Thoracic aorta (tissue), 2 donors: ENCODE results near the gene SFXN3. TPM values are rescaled to one million over a fixed set of nuclear protein-coding genes. Genes with fewer than 3 reads are reported as not detected.

Source experiments
- ATAC-seq: fragments of 150-250 bp; one replicate; pipeline ENCODE4 v1.8.0; 2017; ENCODE audit warnings: low read depth; ENCODE audit not compliant: insufficient number of reproducible peaks, low FRiP score
- DNase-seq: peaks from one replicate; pipeline ENCODE4 v3.0.0-alpha.2; 2020; ENCODE audit warnings: low spot score
- H3K27ac ChIP-seq, 2 donors: fragments of 200-600 bp; sonication (generic); 1 replicate in 1 of 2; 2 replicates in 1 of 2; pipeline ENCODE4 v1.5.1; 2016; ENCODE audit warnings: mild to moderate bottlenecking in 2 of 2, moderate library complexity in 2 of 2
- H3K27me3 ChIP-seq: fragments of 200-600 bp; sonication (generic); replicated peaks from 2 replicates; pipeline ENCODE4 v1.6.0; 2016; ENCODE audit warnings: mild to moderate bottlenecking; ENCODE audit not compliant: insufficient read depth
- H3K36me3 ChIP-seq: fragments of 200-600 bp; sonication (generic); one replicate; pipeline ENCODE4 v1.5.1; 2016
- H3K4me1 ChIP-seq, 2 donors: fragments of 200-600 bp; sonication (generic); 1 replicate in 1 of 2; 2 replicates in 1 of 2; pipeline versions ENCODE4 v1.5.1 to v1.6.0; 2016; ENCODE audit warnings: low read depth in 2 of 2, mild to moderate bottlenecking in 1 of 2; ENCODE audit not compliant: control insufficient read depth in 1 of 2
- H3K4me3 ChIP-seq: fragments of 200-600 bp; sonication (generic); 2 replicates; pipeline ENCODE4 v1.5.1; 2016; ENCODE audit warnings: mild to moderate bottlenecking
- H3K9me3 ChIP-seq: fragments of 200-600 bp; sonication (generic); 2 replicates; pipeline ENCODE4 v1.5.1; 2016
- total RNA-seq, 2 donors: library from RNA; depleted of rRNA; stranded (reverse); fragments of >200 nt; gene quantifications; one replicate each; pipeline versions ENCODE4 v1.1.0 to v1.2.3, GENCODE V29; 2016
- TF ChIP-seq, protein P1 (sequence below): fragments of 200-600 bp; sonication (generic); IDR thresholded peaks from one replicate; pipeline ENCODE4 v1.5.1; 2019; ENCODE audit warnings: antibody characterized with exemption

The SFXN3 gene
- total RNA-seq, 2 donors from 2014 or later = 136 to 206 TPM

DNA sequence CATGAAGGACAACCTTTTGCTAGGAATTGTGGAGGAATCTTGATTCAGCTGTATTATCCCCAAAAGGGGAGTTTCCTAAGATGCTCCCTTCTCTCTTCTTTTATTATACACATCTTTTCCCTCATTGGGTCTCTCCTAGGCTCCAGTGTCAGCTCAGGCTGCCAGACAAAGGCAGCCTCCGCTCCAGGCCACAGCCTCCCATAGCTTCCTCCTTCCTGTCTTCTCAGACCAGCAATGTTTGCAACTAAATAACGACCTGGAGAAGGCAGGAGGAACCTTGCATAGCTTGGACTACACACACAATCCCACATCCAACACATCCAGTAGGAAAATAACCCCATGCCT, 12.3 kb downstream of the SFXN3 start:
- Histone ChIP-seq H3K27me3 (peaks cover 12% of the 10 kb centered on the region), H3K4me3 (peak overlapping the region; percentile 78), H3K36me3 (peaks cover 11% of the 10 kb centered on the region), H3K27ac (peak overlapping the region; percentile 89 to 95), H3K9me3 (no peaks in the 10 kb centered on the region), H3K4me1 (peaks cover 9 to 18% of the 10 kb centered on the region in 2 donors)
- DNase-seq (no peak), ATAC-seq (no peak)
- TF ChIP-seq, protein P1, sequence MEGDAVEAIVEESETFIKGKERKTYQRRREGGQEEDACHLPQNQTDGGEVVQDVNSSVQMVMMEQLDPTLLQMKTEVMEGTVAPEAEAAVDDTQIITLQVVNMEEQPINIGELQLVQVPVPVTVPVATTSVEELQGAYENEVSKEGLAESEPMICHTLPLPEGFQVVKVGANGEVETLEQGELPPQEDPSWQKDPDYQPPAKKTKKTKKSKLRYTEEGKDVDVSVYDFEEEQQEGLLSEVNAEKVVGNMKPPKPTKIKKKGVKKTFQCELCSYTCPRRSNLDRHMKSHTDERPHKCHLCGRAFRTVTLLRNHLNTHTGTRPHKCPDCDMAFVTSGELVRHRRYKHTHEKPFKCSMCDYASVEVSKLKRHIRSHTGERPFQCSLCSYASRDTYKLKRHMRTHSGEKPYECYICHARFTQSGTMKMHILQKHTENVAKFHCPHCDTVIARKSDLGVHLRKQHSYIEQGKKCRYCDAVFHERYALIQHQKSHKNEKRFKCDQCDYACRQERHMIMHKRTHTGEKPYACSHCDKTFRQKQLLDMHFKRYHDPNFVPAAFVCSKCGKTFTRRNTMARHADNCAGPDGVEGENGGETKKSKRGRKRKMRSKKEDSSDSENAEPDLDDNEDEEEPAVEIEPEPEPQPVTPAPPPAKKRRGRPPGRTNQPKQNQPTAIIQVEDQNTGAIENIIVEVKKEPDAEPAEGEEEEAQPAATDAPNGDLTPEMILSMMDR = no peak

DNA sequence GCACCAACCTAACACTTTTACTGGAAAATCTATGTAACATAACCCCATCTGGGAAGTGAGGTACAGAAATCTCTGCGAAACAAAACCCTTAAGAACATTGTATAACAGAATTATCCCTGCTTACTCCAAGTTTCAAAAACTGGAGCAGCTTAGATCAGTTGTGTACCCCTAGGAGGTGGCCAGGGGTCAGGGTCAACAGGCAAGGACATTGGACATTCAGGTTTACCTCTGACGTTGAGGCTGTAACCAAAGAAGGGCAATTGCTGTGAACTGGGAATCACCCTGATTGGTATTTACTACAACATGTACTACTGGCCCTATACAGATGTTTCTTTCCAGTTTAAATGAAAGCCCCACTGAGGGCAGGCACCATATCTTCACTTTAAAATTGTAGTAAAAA, 13.1 kb downstream of the SFXN3 start:
- H3K36me3 ChIP-seq = peaks cover 7% of the 10 kb centered on the region
- H3K27ac ChIP-seq = no peak overlapping the region
- ATAC-seq (no peak), DNase-seq (no peak)
- H3K4me3 ChIP-seq = no peak overlapping the region
- no peaks in the 10 kb centered on the region for H3K9me3 ChIP-seq
- H3K27me3 ChIP-seq = peaks cover 17% of the 10 kb centered on the region
- peaks cover 9 to 18% of the 10 kb centered on the region in 2 donors for H3K4me1 ChIP-seq
- TF ChIP-seq, protein P1 = no peak

DNA sequence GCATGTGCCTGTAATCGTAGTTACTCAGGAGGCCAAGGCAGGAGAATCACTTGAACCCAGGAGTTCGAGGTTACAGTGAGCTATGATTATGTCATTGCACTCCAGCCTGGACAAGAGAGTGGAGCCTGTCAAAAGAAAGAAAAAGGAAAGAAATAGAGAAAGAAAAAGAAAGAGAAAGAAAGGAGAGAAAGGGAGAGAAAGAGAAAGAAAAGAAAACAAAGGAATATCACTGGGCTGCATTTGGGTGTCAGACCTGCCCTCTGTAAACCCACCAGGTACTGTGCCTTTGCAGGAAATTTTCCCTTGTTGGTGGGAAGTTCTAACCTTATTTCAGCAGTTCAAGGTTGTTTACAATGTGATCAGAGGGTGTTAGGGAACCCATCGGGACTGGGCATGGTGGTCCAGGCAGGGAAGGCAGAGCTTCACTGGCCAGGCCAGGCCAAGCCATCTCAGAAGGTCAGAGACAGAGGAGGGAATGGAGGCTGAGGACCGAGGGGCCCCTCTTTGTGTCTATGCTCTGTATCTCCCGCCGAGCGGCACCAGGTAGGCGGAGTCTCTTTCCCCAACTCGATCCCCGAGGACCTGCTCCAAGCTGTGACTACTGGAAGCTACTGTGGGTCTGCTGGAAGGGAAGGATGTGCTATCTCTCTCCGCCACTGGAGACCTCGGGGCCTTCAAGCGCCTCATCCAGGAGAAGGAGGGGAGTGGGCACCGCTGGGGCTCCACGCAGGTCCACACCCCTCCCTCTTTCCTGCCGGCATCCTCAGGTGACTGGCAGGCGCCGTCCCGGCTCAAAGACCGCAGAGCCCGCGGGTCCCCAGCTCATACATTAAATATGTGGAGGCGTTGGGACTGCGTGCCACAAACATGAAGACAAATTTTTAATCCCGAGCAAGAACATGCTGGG, 15.6 kb downstream of the SFXN3 start:
- Histone ChIP-seq H3K27me3 (peaks cover 27% of the 10 kb centered on the region), H3K36me3 (no peaks in the 10 kb centered on the region), H3K4me1 (peaks cover 16 to 25% of the 10 kb centered on the region in 2 donors), H3K9me3 (no peaks in the 10 kb centered on the region), H3K4me3 (no peak overlapping the region), H3K27ac (no peak overlapping the region)
- TF ChIP-seq, protein P1 = no peak
- ATAC-seq (no peak), DNase-seq (no peak)

DNA sequence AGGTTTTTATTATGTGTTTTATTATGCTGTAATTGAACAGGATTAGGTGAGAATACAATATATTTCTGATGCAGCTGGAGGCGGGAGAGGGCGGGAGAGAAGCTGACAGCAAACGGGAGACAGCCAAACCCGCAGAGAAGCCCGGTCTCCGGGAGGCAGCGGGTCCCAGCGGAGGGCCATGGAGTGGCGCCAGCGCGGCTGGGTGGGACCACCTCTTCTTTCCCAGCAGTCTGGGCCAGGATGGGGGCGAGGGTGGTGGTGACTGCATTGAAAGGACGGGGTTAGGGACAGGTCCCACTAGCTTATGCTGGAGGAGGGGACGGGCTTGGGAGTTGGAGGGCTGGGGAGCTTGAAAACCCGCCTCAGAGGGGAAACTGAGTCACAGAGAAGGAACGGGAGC, 16.2 kb downstream of the SFXN3 start:
- ATAC-seq (no peak), DNase-seq (no peak)
- no peak overlapping the region for H3K27ac ChIP-seq
- no peak overlapping the region for H3K4me3 ChIP-seq
- TF ChIP-seq, protein P1 = no peak
- peaks cover 27% of the 10 kb centered on the region for H3K27me3 ChIP-seq
- H3K36me3 ChIP-seq = no peaks in the 10 kb centered on the region
- peaks cover 14 to 23% of the 10 kb centered on the region in 2 donors for H3K4me1 ChIP-seq
- no peaks in the 10 kb centered on the region for H3K9me3 ChIP-seq

DNA sequence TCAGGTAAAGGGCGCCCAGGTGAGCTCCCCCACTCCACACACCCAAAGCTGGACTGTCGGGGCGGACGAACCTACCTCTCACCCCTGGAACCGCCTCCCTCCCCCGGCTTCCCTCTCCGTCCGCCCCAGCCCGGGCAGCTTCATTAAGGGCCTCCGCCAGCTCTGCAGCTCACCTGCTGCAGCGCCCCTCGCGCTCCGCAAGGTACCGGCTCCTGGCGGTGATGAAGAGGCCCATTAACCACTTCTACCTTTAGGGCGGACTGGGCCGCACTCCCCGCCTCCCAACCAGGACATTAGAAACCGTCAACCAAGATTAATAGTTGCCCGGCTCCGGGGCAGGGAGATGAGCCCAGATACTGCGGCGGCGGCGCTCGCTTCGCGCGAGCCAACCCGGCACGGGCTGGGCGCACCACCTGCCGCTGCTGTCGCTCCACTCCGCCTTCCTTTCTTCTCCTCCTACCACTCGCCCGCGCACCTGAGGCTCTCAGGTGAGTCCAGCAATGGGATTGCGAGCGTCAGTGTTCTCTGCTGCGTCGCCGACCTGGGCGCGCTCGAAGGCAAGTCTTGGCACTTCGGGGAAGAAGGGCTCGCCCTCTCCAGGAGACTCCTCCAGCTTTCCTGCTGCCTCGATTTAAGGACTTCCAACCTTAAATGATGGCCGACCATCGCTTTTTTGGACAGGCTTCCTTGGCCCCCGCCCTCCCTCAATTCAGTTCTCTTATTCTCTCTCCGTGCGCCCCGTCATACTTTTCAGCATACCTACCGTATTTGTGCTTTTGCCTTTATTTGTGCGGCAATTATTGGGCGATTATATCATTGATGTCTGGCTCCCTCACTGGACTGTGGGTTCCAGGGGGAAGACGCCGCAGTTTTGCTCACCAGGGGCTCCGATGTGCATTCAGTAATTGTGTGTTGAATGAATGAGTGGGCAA, 17.2 kb downstream of the SFXN3 start:
- TF ChIP-seq, protein P1 = no peak
- H3K4me3 ChIP-seq = no peak overlapping the region
- H3K27me3 ChIP-seq = peaks cover 27% of the 10 kb centered on the region
- no peaks in the 10 kb centered on the region for H3K9me3 ChIP-seq
- H3K27ac ChIP-seq = peak overlapping the region in 1 of 2 donors; percentile 28
- ATAC-seq (no peak), DNase-seq (no peak)
- H3K36me3 ChIP-seq = no peaks in the 10 kb centered on the region
- peaks cover 11 to 24% of the 10 kb centered on the region in 2 donors for H3K4me1 ChIP-seq
